GM18508 (cell line): ENCODE measurements around the gene MTMR1.

Experiments used
- ATAC-seq: cut with Tn5 transposase; IDR thresholded peaks from one replicate; pipeline ENCODE4 v1.9.1; 2021; ENCODE audit warnings: moderate number of reproducible peaks; ENCODE audit not compliant: insufficient read depth, unreplicated experiment

Gene MTMR1

GRCh38 chrX:150761176-150761818 is 68.1 kb downstream of the MTMR1 start:
- no peak for ATAC-seq

GRCh38 chrX:150761819-150762216 is 68.6 kb downstream of the MTMR1 start:
- no peak for ATAC-seq

- ATAC-seq: no peak
Measured at GRCh38 chrX:150762258-150763165, 69.3 kb downstream of the MTMR1 start.

- ATAC-seq: no peak
Measured at GRCh38 chrX:150763303-150763797, 70.2 kb downstream of the MTMR1 start.

- no peak for ATAC-seq
Measured at GRCh38 chrX:150763810-150764209, 70.6 kb downstream of the MTMR1 start.

GRCh38 chrX:150765237-150765636 is 72.0 kb downstream of the MTMR1 start:
- ATAC-seq: no peak

- ATAC-seq: no peak
Measured at GRCh38 chrX:150765782-150766350, 72.7 kb downstream of the MTMR1 start.

- ATAC-seq: no peak
Measured at GRCh38 chrX:150766351-150767044, 73.3 kb downstream of the MTMR1 start.

GRCh38 chrX:150767045-150767395 is 73.8 kb downstream of the MTMR1 start:
- no peak for ATAC-seq

GRCh38 chrX:150767475-150768131 is 74.4 kb downstream of the MTMR1 start:
- ATAC-seq: no peak

- no peak for ATAC-seq
Measured at GRCh38 chrX:150768132-150768485, 74.9 kb downstream of the MTMR1 start.

- ATAC-seq: no peak
Measured at GRCh38 chrX:150768580-150769190, 75.5 kb downstream of the MTMR1 start.

- ATAC-seq: no peak
Measured at GRCh38 chrX:150769408-150769807, 76.2 kb downstream of the MTMR1 start.

GRCh38 chrX:150770623-150771022 is 77.4 kb downstream of the MTMR1 start:
- no peak for ATAC-seq

- ATAC-seq: no peak
Measured at GRCh38 chrX:150771116-150771515, 77.9 kb downstream of the MTMR1 start.

GRCh38 chrX:150772150-150772970 is 79.2 kb downstream of the MTMR1 start:
- no peak for ATAC-seq

GRCh38 chrX:150773117-150773516 is 79.9 kb downstream of the MTMR1 start:
- ATAC-seq: no peak

- no peak for ATAC-seq
Measured at GRCh38 chrX:150773634-150774033, 80.4 kb downstream of the MTMR1 start.
